Spleen (tissue), 11 donors: ENCODE results near the gene CHRNA3. TPM values are rescaled to one million over a fixed set of nuclear protein-coding genes. Genes with fewer than 3 reads are reported as not detected.

ENCODE experiments used
- DNase-seq: peaks from one replicate; pipeline ENCODE4 v3.0.0-alpha.2; 2020
- H3K27ac ChIP-seq, 8 donors: fragments of 200-600 bp; sonication (generic) in 7 of 8; 1 replicate in 4 of 8; 2 replicates in 4 of 8; pipeline versions ENCODE4 v1.5.0 to v1.8.0; 2016 to 2021; ENCODE audit warnings: inconsistent platforms in 4 of 8, mild to moderate bottlenecking in 4 of 8, moderate library complexity in 1 of 8
- H3K27me3 ChIP-seq, 7 donors: fragments of 200-600 bp; sonication (generic) in 6 of 7; replicated peaks in 1 of 7; 1 replicate in 4 of 7; 2 replicates in 3 of 7; pipeline versions ENCODE4 v1.5.0 to v1.8.0; 2016 to 2021; ENCODE audit warnings: inconsistent platforms in 3 of 7, mild to moderate bottlenecking in 1 of 7
- H3K36me3 ChIP-seq, 6 donors: fragments of 200-600 bp; sonication (generic) in 5 of 6; 1 replicate in 4 of 6; 2 replicates in 2 of 6; pipeline versions ENCODE4 v1.5.0 to v1.8.0; 2016 to 2021; ENCODE audit warnings: inconsistent platforms in 2 of 6
- H3K4me1 ChIP-seq, 6 donors: fragments of 200-600 bp; sonication (generic) in 5 of 6; 1 replicate in 3 of 6; 2 replicates in 3 of 6; pipeline versions ENCODE4 v1.5.0 to v1.8.0; 2016 to 2021; ENCODE audit warnings: inconsistent platforms in 3 of 6
- H3K4me3 ChIP-seq, 8 donors: fragments of 200-600 bp; sonication (generic) in 7 of 8; 1 replicate in 4 of 8; 2 replicates in 4 of 8; pipeline versions ENCODE4 v1.5.0 to v1.8.0; 2016 to 2021; ENCODE audit warnings: inconsistent platforms in 4 of 8, mild to moderate bottlenecking in 4 of 8, moderate library complexity in 2 of 8
- H3K9me3 ChIP-seq, 8 donors: fragments of 200-600 bp; sonication (generic) in 7 of 8; 1 replicate in 4 of 8; 2 replicates in 4 of 8; pipeline versions ENCODE4 v1.5.0 to v1.8.0; 2016 to 2021; ENCODE audit warnings: inconsistent platforms in 4 of 8
- POLR2A ChIP-seq, 3 donors: fragments of 450-650 bp; IDR thresholded peaks; one replicate each; pipeline ENCODE4 v1.5.1; 2017; ENCODE audit warnings: antibody characterized with exemption in 3 of 3, mild to moderate bottlenecking in 1 of 3
- POLR2AphosphoS5 ChIP-seq, 3 donors: sonication (generic); formaldehyde crosslinking; IDR thresholded peaks; one replicate each; pipeline ENCODE4 v1.5.1; 2017; ENCODE audit warnings: antibody characterized with exemption in 3 of 3
- WGBS, 5 donors: extraction: QIAGEN DNeasy Blood & Tissue Kit in 3 of 5; methylation state at CpG; one replicate each; pipeline versions ENCODE4 v1.1.5 to v1.1.7; 2013 to 2018; 5-methylcytosine and 5-hydroxymethylcytosine counted together
- intact Hi-C: fragments of 100-400 bp; cut with DNase I; formaldehyde crosslinking; loops from one replicate; pipeline ENCODE4 v1.15.0; 2023; ENCODE audit warnings: low total_unique reads
- polyA plus RNA-seq, 3 donors: library from polyadenylated mRNA; stranded (reverse); fragments of 200-250 nt; gene quantifications; one replicate each; pipeline ENCODE4 v1.2.1, GENCODE V29; 2013
- total RNA-seq, 7 donors: library from RNA; depleted of rRNA in 3 of 7; stranded (reverse); fragments of >200 nt in 3 of 7; fragmentation: NEBNext Ultra II Directional in 4 of 7; extraction: Animal tissue kit (Norgen Biotek cat#: 25700) in 4 of 7; gene quantifications; one replicate each; pipeline versions ENCODE4 v1.1.0 to v1.2.1, GENCODE V29; 2016 to 2021
- TF ChIP-seq, protein P1 (sequence below), 11 experiments: fragments of 200-600 bp in 7 of 11; fragments of 450-650 bp in 4 of 11; sonication (generic) in 4 of 11; IDR thresholded peaks in 8 of 11; conservative IDR thresholded peaks in 3 of 11; 1 replicate in 7 of 11; 2 replicates in 4 of 11; pipeline versions ENCODE4 v1.4.0 to v1.8.0; 2016 to 2021; ENCODE audit warnings: antibody characterized with exemption in 11 of 11, inconsistent platforms in 4 of 11, mild to moderate bottlenecking in 1 of 11
- donor health status: healthy with polysubstance abuse.
- donor health status: DM: no; HTN: no; CAD: no; lungs with moderate emphysema.
- donor health status: DM: no; HTN: no; CAD: no.
- donor health status: Bipolar disorder and iron deficiency.
- donor health status: healthy.
- donor health status: DM: no; HTN: no; CAD: no.
- donor health status: DM: yes; HTN: yes; CAD: no.

CHRNA3 gene
- total and polyA plus RNA-seq, 10 donors: 0.23 to 1.6 (median 0.49) TPM; not detected in 2

DNA sequence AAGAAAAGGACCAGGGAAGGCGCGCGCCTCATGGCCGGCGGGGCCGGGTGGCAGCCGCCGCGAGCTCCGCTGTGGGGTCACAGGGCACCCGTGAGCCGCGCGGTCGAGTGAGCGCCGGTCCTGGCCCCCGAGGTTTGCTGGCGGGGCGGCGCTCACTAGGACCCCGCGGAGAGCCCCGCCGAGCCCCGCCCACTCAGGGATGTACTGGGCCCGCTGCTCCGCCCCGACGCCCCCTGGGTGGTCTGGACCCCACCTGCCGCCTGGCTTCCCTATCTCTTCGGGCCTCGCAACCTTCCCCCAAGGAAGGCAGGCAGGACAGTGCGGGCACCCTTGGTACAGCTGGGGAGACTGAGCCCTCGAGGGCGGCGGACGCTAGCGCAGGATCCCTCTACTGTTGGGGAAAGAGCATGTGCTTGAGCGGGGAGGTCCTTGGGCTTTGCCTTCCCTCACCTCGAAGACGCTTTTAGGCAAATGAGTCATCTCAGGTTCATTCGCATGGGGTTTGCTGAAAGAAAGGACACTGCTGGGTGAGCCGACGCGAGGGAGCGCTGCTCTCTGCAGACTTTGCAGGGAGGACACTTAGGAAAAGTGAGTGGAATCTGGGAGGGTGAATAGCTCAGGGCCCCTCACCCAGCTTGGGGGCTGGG, 20.4 kb upstream of the CHRNA3 start, which contains the start of gene CHRNB4:
Gene CHRNB4 (minus strand): TSS at position 109 of the 647 bp plus-strand sequence. CDS start 77 bp downstream, at position 32.
- WGBS, 5 donors: 16 to 44% (median 18%) methylated on average over 20 to 47 of the region's 47 CpGs
- no peak for DNase-seq
- Histone ChIP-seq H3K27ac (no peak within 1 kb of the TSS), H3K4me1 (peaks cover 0 to 19% (median 14%) of the 10 kb centered on the region in 6 donors), H3K9me3 (no peaks in the 10 kb centered on the region), H3K4me3 (peak within 1 kb of the TSS; percentile 22 to 68 (median 29)), H3K36me3 (no peaks in the 10 kb centered on the region), H3K27me3 (peaks cover 0 to 24% (median 10%) of the 10 kb centered on the region in 7 donors)
- intact Hi-C loops: no loop called here
- TF ChIP-seq POLR2A (IDR thresholded peaks at IDR 0.05): no peak
- no peak for TF ChIP-seq POLR2AphosphoS5 (IDR thresholded peaks at IDR 0.05)
- TF ChIP-seq, protein P1, sequence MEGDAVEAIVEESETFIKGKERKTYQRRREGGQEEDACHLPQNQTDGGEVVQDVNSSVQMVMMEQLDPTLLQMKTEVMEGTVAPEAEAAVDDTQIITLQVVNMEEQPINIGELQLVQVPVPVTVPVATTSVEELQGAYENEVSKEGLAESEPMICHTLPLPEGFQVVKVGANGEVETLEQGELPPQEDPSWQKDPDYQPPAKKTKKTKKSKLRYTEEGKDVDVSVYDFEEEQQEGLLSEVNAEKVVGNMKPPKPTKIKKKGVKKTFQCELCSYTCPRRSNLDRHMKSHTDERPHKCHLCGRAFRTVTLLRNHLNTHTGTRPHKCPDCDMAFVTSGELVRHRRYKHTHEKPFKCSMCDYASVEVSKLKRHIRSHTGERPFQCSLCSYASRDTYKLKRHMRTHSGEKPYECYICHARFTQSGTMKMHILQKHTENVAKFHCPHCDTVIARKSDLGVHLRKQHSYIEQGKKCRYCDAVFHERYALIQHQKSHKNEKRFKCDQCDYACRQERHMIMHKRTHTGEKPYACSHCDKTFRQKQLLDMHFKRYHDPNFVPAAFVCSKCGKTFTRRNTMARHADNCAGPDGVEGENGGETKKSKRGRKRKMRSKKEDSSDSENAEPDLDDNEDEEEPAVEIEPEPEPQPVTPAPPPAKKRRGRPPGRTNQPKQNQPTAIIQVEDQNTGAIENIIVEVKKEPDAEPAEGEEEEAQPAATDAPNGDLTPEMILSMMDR (IDR thresholded peaks at IDR 0.05 in 8 of 11, conservative IDR thresholded peaks at IDR 0.05 in 3 of 11): no peak

DNA sequence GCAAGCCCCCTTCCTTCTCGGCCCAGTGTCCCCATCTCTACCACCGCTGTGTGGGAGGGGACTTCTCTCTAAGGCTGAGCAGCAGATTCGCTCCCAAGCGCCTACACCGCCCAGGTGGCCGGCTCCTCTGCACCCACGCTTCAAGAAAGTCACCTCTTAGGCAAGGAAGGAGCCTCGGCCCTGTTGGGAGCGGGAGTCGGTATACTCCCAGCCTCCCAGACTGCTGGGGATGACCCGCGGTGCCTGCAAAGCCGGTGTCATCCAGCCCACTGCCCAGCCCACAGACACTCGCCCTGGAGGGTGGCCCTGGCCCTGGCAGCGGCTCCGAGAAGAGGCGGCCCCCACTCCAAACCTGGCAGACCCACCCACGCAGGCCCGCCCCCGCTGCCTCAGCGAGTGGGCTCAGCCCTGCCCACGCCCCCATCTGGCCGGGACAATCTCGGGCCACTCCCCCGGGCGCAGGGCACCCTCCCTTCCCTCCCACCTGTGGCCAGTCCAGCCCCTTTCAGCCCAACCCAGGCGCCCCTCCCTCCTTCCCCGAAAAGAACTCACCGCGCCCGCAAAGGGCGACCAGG, 19.8 kb upstream of the CHRNA3 start:
- Histone ChIP-seq H3K36me3 (no peaks in the 10 kb centered on the region), H3K27ac (no peak overlapping the region), H3K27me3 (peaks cover 0 to 24% (median 10%) of the 10 kb centered on the region in 7 donors), H3K4me3 (peak overlapping the region; percentile 22 to 68 (median 29)), H3K9me3 (no peaks in the 10 kb centered on the region), H3K4me1 (peaks cover 0 to 19% (median 14%) of the 10 kb centered on the region in 6 donors)
- intact Hi-C loops: no loop called here
- DNase-seq: no peak
- 17 to 40% (median 20%) methylated on average over 2 to 32 of the region's 32 CpGs for WGBS, 5 donors
- TF ChIP-seq POLR2A (IDR thresholded peaks at IDR 0.05) (no peak), POLR2AphosphoS5 (IDR thresholded peaks at IDR 0.05) (no peak)
- TF ChIP-seq, protein P1 (IDR thresholded peaks at IDR 0.05 in 8 of 11, conservative IDR thresholded peaks at IDR 0.05 in 3 of 11): no peak

DNA sequence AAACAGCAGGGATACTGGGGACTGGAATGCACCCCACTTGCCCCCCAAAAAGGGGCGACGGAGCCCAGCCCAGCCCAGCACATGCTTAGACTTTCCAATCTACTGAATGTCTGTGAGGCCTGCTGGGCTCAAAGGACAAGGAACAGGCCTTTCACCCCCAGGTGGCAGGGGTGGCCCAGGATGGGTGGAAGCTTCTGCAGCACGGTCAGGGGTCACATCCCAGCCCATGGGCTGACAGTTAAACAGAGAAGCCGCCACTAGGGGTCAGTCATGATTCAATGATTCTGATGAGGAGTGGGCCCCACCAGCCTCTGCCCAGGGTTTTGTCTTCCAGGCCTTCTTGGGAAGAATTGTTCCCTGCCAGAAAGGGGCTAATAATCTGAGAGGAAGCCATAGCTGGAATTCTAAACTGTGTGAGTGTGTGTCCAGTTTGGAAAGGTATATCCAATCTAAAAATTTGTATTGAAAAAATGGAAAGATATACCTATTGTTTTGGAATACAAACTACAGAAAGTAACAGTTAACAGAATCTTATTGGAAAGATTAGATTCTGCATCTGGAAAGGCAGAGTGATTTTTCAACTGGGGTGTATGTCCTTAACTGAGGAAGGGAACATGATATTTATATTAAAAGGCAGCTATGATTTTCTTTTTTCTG, 18.0 kb upstream of the CHRNA3 start:
- intact Hi-C loops: loop anchor here (5.0 kb wide), 1 partner anchor 69 kb away; no protein-coding TSS in a partner anchor
- no peak for DNase-seq
- peaks cover 0 to 24% (median 10%) of the 10 kb centered on the region in 7 donors for H3K27me3 ChIP-seq
- peaks cover 0 to 19% (median 14%) of the 10 kb centered on the region in 6 donors for H3K4me1 ChIP-seq
- H3K36me3 ChIP-seq: no peaks in the 10 kb centered on the region
- whole genome bisulfite sequencing, 5 donors: 46 to 50% (median 48%) methylated on average over 4 of the region's 4 CpGs
- peaks cover 0 to 4% (median under 1%) of the 10 kb centered on the region in 8 donors for H3K9me3 ChIP-seq
- no peak overlapping the region for H3K27ac ChIP-seq
- TF ChIP-seq, protein P1 (IDR thresholded peaks at IDR 0.05 in 8 of 11, conservative IDR thresholded peaks at IDR 0.05 in 3 of 11): peak; percentile 9 to 81 (median 67)
- no peak for TF ChIP-seq POLR2AphosphoS5 (IDR thresholded peaks at IDR 0.05)
- no peak for TF ChIP-seq POLR2A (IDR thresholded peaks at IDR 0.05)
- H3K4me3 ChIP-seq: no peak overlapping the region
